Measurements from ENCODE around the gene FEV.

FEV gene

GRCh38 chr2:218992196-218992595 is 7.2 kb upstream of the FEV start:
- DNase-seq = no peak

DNA sequence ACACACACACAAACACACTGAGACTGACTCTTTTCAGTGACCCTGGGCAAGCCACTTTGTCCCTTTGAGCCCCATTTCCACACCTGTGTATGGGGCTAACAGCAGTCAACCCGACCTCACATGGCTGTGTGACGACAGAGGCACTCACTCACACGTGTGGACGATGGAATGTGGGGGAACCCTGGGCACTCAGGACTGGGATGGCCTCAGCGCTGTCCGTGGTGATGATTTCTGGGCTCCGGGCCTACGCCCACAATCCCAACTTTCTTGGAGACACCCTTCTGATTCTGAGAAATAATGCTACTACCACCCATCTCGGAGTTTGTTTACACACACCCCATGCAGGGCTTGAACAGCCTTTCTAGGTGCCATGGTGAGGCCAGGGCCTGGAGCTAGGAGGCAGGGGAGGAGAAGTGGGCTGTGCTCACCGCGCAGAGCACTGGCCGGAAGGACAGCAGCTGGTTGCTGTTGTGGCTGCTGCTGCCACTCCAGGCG is 6.7 kb upstream of the FEV start:
- DNase-seq = no peak

- DNase-seq = no peak
These were observed 5.6 kb upstream of the FEV start for GRCh38 chr2:218990612-218991011.

DNA sequence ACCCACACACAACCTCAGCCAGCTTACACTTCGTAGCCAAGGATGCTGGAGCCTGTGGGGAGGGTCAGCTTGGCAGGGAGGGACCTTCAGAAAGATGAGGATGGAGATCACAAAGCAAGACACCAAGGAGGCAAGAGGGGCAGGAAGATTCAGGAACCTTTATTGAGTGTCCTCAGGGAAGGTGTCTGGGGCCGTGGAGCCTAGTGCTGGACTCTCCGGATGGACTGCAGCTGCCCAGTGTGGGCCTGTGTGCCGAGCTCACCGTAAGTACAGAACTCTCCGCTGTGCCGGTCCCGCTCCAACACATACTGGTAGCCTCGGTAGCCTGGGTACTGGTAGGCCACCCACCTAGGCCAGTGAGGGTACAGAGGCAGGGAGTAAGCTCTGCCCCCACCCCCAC is 5.1 kb upstream of the FEV start:
- DNase-seq = no peak

- no peak for DNase-seq
These were observed 3.7 kb upstream of the FEV start for GRCh38 chr2:218988650-218989049.

- DNase-seq = no peak
These were observed 3.2 kb upstream of the FEV start for GRCh38 chr2:218988164-218988563.

- no peak for DNase-seq
These were observed 1.3 kb upstream of the FEV start for GRCh38 chr2:218986148-218986761.

GRCh38 chr2:218985325-218986091 is 524 bp upstream of the FEV start:
- no peak for DNase-seq

DNA sequence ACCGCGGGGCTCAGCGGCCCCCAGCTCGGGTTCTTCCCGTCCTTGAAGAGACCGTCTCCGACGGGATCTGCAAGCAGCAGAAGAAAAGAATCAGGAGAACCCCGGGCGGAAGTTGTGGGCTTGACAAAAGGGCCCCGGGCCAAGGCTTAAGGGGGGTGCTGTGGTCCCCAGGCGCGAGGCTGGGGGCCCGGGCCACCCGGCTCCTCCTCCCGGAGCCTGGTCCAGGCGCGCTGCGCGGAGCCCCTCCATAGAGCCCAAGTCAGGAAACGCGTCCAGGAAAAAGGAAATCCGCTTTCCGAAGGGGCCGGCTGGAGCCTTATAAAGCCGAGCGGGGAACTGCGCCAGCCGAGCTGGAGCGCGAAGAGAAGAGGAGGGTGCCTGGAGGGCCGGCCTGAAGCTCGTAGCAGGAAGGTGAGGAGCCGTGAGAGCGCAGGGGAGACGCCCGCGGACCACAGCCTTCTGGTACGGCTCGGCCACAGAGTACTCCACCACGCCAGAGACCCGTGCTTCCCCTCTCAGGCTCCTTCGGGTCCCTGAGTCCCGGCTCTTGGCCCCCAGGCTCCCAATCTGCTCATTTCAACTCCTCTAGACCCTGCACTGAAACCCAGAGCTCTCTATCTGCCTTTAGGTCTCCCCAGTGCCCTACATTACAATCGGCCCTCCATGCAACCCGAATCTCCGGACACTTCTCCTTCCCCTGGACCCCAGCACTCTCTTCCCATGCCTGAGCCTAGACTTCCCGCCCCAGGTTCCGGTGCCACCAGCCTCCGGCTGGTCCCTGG is 554 bp downstream of the FEV start:
- no peak for DNase-seq

DNA sequence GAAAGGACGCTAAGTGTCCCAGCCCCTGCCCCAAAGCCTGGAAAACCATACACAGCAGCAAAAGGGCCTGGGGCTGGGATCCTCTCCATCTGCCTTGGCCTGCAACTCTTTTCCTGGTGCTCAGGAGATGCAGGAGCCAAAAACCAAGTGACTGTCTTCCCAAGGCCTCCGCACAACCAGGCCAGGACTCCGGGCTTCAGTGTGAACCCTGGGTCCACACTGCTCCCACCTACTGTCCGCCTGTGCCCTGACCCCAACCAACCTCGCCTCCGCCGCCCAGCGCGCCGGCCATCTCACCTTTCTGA is 1.1 kb downstream of the FEV start:
- no peak for DNase-seq

DNA sequence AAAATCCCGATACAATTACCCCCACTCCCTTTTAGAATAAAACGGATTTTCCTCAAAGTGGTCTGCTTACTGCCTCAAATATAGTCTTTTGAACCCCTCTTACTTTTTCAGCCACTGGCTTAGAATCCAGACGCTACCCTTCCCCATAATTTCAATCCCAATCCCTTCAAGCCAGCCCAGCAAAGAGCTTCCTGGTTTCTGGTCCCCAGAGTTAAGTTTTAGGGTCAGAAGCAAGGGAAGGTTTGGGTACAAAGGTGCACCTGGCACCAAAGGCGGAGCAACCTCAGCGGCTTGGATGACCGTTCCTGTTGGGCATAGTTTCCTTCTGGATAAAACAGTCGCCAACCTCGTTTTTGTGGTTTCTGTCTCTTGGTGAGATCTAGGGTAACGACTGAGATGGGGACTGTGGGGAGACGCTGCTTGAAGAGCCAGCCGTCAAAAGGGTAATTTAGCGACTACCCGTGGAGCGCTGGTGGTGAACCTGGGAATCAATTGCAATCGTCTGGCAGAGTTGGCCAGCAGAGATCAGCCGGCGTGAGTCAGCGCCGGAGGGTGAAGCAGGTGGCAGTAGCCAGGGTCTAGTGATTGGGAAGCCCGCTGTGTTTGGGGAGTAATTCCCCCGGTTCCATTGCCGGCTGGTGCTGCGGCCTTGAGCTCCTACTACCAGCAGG is 1.6 kb downstream of the FEV start:
- no peak for DNase-seq

GRCh38 chr2:218982586-218983262 is 2.3 kb downstream of the FEV start:
- no peak for DNase-seq

- no peak for DNase-seq
These were observed 3.0 kb downstream of the FEV start for GRCh38 chr2:218981881-218982585.

DNA sequence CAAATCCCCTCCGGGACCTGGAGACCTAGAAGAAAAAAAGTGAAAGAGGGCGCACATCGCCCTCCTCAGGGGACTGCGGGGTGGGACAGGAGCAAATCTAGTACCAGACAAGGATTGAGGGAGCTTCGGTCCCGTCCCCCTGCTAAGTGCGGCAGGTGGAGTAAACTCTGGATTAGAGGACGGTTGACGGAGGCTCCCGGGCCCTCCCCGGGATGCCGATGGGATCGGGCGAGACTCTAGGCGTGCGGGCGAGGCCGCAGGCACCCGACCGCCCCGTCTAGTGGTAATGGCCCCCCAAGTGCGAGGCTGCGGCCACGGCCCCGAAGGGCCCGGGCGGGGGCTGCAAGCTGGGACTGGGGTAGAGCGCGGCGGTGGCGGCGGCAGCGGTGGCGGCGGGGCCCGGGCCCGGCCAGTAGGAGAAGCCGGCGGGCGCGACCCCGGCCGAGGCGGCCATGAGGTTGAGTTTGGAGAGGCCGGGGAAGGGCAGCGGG is 3.5 kb downstream of the FEV start:
- no peak for DNase-seq

- DNase-seq = no peak
These were observed 4.1 kb downstream of the FEV start for GRCh38 chr2:218980735-218981389.

GRCh38 chr2:218979846-218980734 is 4.9 kb downstream of the FEV start:
- peak; percentile 70 for DNase-seq

DNA sequence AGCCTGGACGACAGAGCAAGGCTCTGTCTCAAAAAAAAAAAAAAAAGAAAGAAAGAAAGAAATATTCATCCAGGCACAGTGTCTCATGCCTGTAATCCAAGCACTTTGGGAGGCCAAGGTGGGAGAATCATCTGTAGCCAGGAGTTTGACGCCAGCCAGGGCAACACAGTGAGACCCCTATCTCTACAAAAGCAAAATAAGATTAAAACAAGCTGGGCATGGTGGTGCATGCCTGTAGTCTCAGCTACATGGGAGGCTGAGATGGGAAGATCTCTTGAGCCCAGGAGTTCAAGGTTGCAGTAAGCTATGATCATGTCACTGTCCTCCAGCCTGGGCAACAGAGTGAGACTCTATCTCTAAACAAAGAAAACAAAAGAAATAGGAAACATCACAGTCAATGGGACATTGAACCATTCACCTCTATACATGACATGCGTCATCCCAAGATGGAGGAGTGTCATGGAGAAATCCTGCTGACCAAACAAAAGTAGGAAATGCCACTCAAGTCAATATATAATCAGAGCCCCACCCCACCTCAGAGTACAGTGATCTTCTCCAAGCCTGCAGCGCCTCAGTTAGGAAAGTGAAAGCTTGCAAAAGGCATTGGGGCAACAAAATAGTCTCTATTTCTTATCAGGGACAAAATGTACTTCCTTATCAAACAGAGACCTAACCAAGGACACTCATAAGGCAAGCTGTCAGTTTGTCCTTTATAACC is 9.8 kb downstream of the FEV start:
- no peak for DNase-seq

- DNase-seq = no peak
These were observed 14.1 kb downstream of the FEV start for GRCh38 chr2:218970894-218971293.

DNA sequence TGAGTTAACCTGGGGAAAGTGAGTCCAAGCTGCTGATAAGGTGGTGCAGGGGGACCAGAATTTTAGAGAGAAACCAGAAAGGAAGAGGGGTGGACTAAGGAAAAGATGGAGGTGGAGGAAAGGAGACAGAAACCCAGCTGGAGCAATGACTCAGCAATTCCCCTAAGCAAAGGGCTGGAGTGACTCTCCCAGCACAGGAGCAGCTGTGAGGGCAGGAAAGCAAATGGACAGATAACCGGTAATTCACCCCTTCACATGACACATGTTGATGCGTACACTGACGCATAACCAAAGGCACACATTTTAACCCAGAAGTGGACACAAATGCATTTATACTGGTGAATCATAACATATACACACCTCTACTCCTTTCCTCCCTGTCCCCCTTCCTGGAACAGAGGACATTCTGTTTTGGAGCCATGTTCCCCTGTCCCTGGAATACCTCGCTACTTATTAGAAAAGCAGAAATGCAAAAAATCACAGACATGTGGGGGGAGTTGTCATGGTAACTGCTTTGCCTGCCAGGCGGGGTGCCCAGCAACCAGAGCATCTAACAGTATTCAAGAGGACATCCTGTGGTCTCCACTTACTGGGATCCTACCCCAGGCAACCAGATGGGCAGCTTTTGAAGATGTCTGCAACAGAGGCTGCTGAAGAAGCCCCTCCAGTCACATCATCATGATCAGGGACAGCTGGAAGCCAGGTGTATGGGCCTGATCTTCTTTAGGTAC is 20.8 kb downstream of the FEV start:
- no peak for DNase-seq

All from activated effector memory CD4-positive, alpha-beta T cell treated with Interleukin-2 at 50 U/mL for 16 hours (primary cell).